Liver (tissue), 9 donors: ENCODE measurements around the gene PLCG2. TPM values are rescaled to one million over a fixed set of nuclear protein-coding genes. Genes with fewer than 3 reads are reported as not detected.

Experiments used
- DNase-seq: peaks from one replicate; pipeline ENCODE4 v3.0.0-alpha.2; 2017; ENCODE audit warnings: low spot score
- H3K27ac ChIP-seq, 2 donors: one replicate each; pipeline ENCODE4 v1.7.0; 2013; ENCODE audit warnings: inconsistent platforms in 2 of 2, low read length in 2 of 2, control low read depth in 1 of 2, low read depth in 1 of 2, mild to moderate bottlenecking in 1 of 2
- H3K27me3 ChIP-seq, 4 donors: one replicate each; pipeline versions ENCODE4 v1.6.1 to v1.7.0; 2013; ENCODE audit warnings: low read length in 3 of 4, inconsistent platforms in 1 of 4, mild to moderate bottlenecking in 1 of 4, moderate library complexity in 1 of 4; ENCODE audit not compliant: control insufficient read depth in 4 of 4, insufficient read depth in 4 of 4
- H3K36me3 ChIP-seq, 4 donors: one replicate each; pipeline versions ENCODE4 v1.6.1 to v1.7.0; 2013; ENCODE audit warnings: low read length in 3 of 4, mild to moderate bottlenecking in 3 of 4, low read depth in 1 of 4, moderate library complexity in 1 of 4; ENCODE audit not compliant: control insufficient read depth in 4 of 4, insufficient read depth in 3 of 4
- H3K4me1 ChIP-seq, 4 donors: one replicate each; pipeline versions ENCODE4 v1.6.1 to v1.7.0; 2013; ENCODE audit warnings: low read length in 3 of 4, mild to moderate bottlenecking in 3 of 4, moderate library complexity in 1 of 4; ENCODE audit not compliant: control insufficient read depth in 4 of 4, insufficient read depth in 4 of 4
- H3K4me3 ChIP-seq, 3 donors: one replicate each; pipeline versions ENCODE4 v1.6.1 to v1.7.0; 2013; ENCODE audit warnings: low read length in 3 of 3, control low read depth in 1 of 3, low read depth in 1 of 3, mild to moderate bottlenecking in 1 of 3
- H3K9ac ChIP-seq, 2 donors: one replicate each; pipeline ENCODE4 v1.7.0; 2013; ENCODE audit warnings: low read length in 2 of 2, mild to moderate bottlenecking in 2 of 2, moderate library complexity in 2 of 2, control low read depth in 1 of 2, low read depth in 1 of 2
- H3K9me3 ChIP-seq, 4 donors: one replicate each; pipeline versions ENCODE4 v1.6.1 to v1.7.0; 2013; ENCODE audit warnings: low read length in 3 of 4; ENCODE audit not compliant: control insufficient read depth in 4 of 4
- EGR1 ChIP-seq, 2 donors: IDR thresholded peaks; 2 replicates each; pipeline ENCODE4 v1.6.1; 2016 to 2018; ENCODE audit warnings: antibody characterized with exemption in 2 of 2, low read depth in 2 of 2
- FOXA2 ChIP-seq: IDR thresholded peaks from 2 replicates; pipeline ENCODE4 v1.6.1; 2016; ENCODE audit warnings: antibody characterized with exemption
- GABPA ChIP-seq, 2 donors: IDR thresholded peaks in 1 of 2; conservative IDR thresholded peaks in 1 of 2; 2 replicates each; pipeline ENCODE4 v1.6.1; 2016; ENCODE audit warnings: antibody characterized with exemption in 2 of 2, mild to moderate bottlenecking in 1 of 2, moderate library complexity in 1 of 2
- HNF4A ChIP-seq, 2 donors: conservative IDR thresholded peaks; 2 replicates each; pipeline ENCODE4 v1.6.1; 2016; ENCODE audit warnings: antibody characterized with exemption in 2 of 2, mild to moderate bottlenecking in 2 of 2
- HNF4G ChIP-seq: IDR thresholded peaks from 2 replicates; pipeline ENCODE4 v1.6.1; 2016; ENCODE audit warnings: antibody characterized with exemption
- JUND ChIP-seq, 2 donors: IDR thresholded peaks; 2 replicates each; pipeline ENCODE4 v1.6.1; 2016; ENCODE audit warnings: antibody characterized with exemption in 2 of 2
- NR2F2 ChIP-seq: IDR thresholded peaks from 2 replicates; pipeline ENCODE4 v1.6.1; 2016; ENCODE audit warnings: antibody characterized with exemption
- RAD21 ChIP-seq, 2 donors: IDR thresholded peaks; 2 replicates each; pipeline ENCODE4 v1.6.1; 2016; ENCODE audit warnings: antibody characterized with exemption in 2 of 2, mild to moderate bottlenecking in 2 of 2
- RXRA ChIP-seq, 2 donors: IDR thresholded peaks; 2 replicates each; pipeline ENCODE4 v1.6.1; 2017 to 2018; ENCODE audit warnings: antibody characterized with exemption in 2 of 2, mild to moderate bottlenecking in 1 of 2
- SP1 ChIP-seq: IDR thresholded peaks from 2 replicates; pipeline ENCODE4 v1.6.1; 2018; ENCODE audit warnings: antibody characterized with exemption, mild to moderate bottlenecking
- TAF1 ChIP-seq: conservative IDR thresholded peaks from 2 replicates; pipeline ENCODE4 v1.6.1; 2016; ENCODE audit warnings: antibody characterized with exemption, mild to moderate bottlenecking
- YY1 ChIP-seq: IDR thresholded peaks from 2 replicates; pipeline ENCODE4 v1.6.1; 2016; ENCODE audit warnings: antibody characterized with exemption, mild to moderate bottlenecking
- WGBS: extraction: QIAGEN DNeasy Blood & Tissue Kit; methylation state at CpG from one replicate; pipeline ENCODE4 v1.1.7; 2013; 5-methylcytosine and 5-hydroxymethylcytosine counted together
- polyA plus RNA-seq, 2 donors: library from polyadenylated mRNA; stranded (reverse) in 1 of 2; unstranded in 1 of 2; fragments of 200-250 nt in 1 of 2; fragments of >200 nt in 1 of 2; fragmentation: Nextera tagmentation in 1 of 2; extraction: Ambion mirVana in 1 of 2; gene quantifications; one replicate each; pipeline versions ENCODE4 v1.2.1 to v1.2.3, GENCODE V29; 2013 to 2015
- total RNA-seq, 2 donors: library from RNA; depleted of rRNA; stranded (reverse); fragments of >200 nt; gene quantifications; one replicate each; pipeline ENCODE4 v1.2.3, GENCODE V29; 2014
- TF ChIP-seq, protein P1 (sequence below): IDR thresholded peaks from 2 replicates; pipeline ENCODE4 v1.6.1; 2016; ENCODE audit warnings: antibody characterized with exemption
- TF ChIP-seq, protein P2 (sequence below): IDR thresholded peaks from 2 replicates; pipeline ENCODE4 v1.6.1; 2016; ENCODE audit warnings: antibody characterized with exemption, mild to moderate bottlenecking
- TF ChIP-seq, protein P3 (sequence below): IDR thresholded peaks from 2 replicates; pipeline ENCODE4 v1.6.1; 2016; ENCODE audit warnings: antibody characterized with exemption
- TF ChIP-seq, protein P4 (sequence below): IDR thresholded peaks from 2 replicates; pipeline ENCODE4 v1.6.1; 2016; ENCODE audit warnings: antibody characterized with exemption
- TF ChIP-seq, protein P5 (sequence below): fragments of 150-350 bp; IDR thresholded peaks from 2 replicates; pipeline ENCODE4 v1.5.1; 2017; ENCODE audit warnings: improper control_type of control experiment, low read depth, low read length; ENCODE audit not compliant: missing input control
- donor health status: healthy.
- donor health status: healthy.
- donor health status: healthy.
- donor health status: healthy.
- donor health status: healthy.

Gene PLCG2
- total and polyA plus RNA-seq, 4 donors, result 7.1 to 21.6 (median 15.8) TPM

DNA sequence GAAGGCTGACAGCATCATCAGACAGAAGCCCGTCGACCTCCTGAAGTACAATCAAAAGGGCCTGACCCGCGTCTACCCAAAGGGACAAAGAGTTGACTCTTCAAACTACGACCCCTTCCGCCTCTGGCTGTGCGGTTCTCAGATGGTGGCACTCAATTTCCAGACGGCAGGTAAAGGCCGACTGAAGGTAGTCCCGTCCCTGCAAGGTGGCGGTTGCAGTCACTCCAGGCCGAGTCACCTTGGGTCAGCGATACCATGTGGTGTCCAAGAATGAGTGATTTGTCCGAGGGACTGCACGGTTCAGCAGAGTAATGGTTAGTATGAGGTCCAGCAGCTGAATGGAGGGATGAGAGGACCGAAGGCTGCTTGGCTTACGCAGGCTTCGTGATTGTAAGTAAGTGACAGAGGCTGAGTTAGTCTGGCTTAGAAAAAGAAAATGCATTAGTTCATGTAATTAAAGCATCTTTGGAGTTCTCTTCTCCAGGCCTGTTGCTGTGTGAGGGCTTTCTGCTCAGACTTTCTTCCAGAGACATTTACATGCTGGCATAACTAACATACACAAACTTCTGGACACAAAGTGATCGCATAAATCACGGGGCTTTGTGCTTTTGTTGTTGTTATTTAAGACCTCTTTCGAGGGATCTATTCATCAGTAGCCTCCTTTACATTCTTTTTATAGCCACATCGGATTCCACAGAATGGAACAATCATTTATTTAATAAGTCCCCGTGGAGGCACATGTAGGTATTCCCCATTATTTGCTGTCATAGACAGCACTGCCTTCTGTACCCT lies 157.3 kb downstream of the PLCG2 start:
- WGBS, result 82% methylated on average over 23 of the region's 23 CpGs
- TF ChIP-seq, protein P1, sequence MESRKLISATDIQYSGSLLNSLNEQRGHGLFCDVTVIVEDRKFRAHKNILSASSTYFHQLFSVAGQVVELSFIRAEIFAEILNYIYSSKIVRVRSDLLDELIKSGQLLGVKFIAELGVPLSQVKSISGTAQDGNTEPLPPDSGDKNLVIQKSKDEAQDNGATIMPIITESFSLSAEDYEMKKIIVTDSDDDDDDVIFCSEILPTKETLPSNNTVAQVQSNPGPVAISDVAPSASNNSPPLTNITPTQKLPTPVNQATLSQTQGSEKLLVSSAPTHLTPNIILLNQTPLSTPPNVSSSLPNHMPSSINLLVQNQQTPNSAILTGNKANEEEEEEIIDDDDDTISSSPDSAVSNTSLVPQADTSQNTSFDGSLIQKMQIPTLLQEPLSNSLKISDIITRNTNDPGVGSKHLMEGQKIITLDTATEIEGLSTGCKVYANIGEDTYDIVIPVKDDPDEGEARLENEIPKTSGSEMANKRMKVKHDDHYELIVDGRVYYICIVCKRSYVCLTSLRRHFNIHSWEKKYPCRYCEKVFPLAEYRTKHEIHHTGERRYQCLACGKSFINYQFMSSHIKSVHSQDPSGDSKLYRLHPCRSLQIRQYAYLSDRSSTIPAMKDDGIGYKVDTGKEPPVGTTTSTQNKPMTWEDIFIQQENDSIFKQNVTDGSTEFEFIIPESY, result no peak
- TF ChIP-seq SP1 (no peak), NR2F2 (no peak)
- no peak for DNase-seq
- Histone ChIP-seq H3K27ac (no peak overlapping the region), H3K9ac (no peak overlapping the region), H3K27me3 (no peaks in the 10 kb centered on the region), H3K9me3 (no peaks in the 10 kb centered on the region), H3K4me3 (no peak overlapping the region), H3K4me1 (no peaks in the 10 kb centered on the region), H3K36me3 (peaks cover 0 to 60% (median 57%) of the 10 kb centered on the region in 4 donors)

DNA sequence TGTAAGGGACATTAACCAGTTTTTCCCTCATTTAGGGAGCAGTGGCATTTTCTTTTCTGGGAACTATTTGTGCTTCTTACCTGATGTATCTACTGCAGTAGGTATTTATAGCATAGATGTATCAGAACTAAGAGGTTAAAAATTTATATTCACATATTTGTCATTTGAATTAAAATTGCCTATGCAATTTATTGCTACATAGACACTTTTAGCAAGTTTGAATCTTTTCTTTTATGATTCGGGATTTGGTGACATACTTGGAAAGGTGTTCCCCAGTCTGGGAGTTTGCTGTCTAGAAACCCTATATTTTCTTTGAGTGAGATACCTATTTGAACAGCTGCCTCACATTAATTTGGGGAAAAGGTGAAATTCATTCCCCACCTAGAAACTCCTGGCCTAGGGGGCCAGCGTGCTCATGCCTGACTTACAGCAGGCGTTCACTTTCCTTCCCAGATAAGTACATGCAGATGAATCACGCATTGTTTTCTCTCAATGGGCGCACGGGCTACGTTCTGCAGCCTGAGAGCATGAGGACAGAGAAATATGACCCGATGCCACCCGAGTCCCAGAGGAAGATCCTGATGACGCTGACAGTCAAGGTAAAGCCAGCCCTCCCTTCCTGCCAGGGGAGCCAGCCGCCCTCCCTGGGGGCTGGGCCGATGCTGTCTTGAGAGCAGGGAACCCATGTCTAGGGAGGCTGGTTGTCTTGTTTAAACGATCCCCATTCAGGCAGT lies 158.4 kb downstream of the PLCG2 start:
- no peaks in the 10 kb centered on the region for H3K9me3 ChIP-seq
- no peak for TF ChIP-seq GABPA (IDR thresholded peaks at IDR 0.05 in 1 of 2, conservative IDR thresholded peaks at IDR 0.05 in 1 of 2)
- TF ChIP-seq HNF4A (conservative IDR thresholded peaks at IDR 0.05), result no peak
- TF ChIP-seq NR2F2, result no peak
- TF ChIP-seq, protein P2, sequence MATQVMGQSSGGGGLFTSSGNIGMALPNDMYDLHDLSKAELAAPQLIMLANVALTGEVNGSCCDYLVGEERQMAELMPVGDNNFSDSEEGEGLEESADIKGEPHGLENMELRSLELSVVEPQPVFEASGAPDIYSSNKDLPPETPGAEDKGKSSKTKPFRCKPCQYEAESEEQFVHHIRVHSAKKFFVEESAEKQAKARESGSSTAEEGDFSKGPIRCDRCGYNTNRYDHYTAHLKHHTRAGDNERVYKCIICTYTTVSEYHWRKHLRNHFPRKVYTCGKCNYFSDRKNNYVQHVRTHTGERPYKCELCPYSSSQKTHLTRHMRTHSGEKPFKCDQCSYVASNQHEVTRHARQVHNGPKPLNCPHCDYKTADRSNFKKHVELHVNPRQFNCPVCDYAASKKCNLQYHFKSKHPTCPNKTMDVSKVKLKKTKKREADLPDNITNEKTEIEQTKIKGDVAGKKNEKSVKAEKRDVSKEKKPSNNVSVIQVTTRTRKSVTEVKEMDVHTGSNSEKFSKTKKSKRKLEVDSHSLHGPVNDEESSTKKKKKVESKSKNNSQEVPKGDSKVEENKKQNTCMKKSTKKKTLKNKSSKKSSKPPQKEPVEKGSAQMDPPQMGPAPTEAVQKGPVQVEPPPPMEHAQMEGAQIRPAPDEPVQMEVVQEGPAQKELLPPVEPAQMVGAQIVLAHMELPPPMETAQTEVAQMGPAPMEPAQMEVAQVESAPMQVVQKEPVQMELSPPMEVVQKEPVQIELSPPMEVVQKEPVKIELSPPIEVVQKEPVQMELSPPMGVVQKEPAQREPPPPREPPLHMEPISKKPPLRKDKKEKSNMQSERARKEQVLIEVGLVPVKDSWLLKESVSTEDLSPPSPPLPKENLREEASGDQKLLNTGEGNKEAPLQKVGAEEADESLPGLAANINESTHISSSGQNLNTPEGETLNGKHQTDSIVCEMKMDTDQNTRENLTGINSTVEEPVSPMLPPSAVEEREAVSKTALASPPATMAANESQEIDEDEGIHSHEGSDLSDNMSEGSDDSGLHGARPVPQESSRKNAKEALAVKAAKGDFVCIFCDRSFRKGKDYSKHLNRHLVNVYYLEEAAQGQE, result no peak
- TF ChIP-seq SP1, result no peak
- TF ChIP-seq, protein P3, sequence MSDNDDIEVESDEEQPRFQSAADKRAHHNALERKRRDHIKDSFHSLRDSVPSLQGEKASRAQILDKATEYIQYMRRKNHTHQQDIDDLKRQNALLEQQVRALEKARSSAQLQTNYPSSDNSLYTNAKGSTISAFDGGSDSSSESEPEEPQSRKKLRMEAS, result no peak
- no peak for TF ChIP-seq RAD21 (IDR thresholded peaks at IDR 0.05)
- TF ChIP-seq HNF4G, result no peak
- TF ChIP-seq RXRA (IDR thresholded peaks at IDR 0.05), result no peak
- TF ChIP-seq EGR1 (IDR thresholded peaks at IDR 0.05; ENCODE audit: low read depth in 2 of 2), result no peak
- no peak for TF ChIP-seq TAF1
- TF ChIP-seq, protein P4, sequence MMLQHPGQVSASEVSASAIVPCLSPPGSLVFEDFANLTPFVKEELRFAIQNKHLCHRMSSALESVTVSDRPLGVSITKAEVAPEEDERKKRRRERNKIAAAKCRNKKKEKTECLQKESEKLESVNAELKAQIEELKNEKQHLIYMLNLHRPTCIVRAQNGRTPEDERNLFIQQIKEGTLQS, result no peak
- no peak for TF ChIP-seq FOXA2
- TF ChIP-seq, protein P5, sequence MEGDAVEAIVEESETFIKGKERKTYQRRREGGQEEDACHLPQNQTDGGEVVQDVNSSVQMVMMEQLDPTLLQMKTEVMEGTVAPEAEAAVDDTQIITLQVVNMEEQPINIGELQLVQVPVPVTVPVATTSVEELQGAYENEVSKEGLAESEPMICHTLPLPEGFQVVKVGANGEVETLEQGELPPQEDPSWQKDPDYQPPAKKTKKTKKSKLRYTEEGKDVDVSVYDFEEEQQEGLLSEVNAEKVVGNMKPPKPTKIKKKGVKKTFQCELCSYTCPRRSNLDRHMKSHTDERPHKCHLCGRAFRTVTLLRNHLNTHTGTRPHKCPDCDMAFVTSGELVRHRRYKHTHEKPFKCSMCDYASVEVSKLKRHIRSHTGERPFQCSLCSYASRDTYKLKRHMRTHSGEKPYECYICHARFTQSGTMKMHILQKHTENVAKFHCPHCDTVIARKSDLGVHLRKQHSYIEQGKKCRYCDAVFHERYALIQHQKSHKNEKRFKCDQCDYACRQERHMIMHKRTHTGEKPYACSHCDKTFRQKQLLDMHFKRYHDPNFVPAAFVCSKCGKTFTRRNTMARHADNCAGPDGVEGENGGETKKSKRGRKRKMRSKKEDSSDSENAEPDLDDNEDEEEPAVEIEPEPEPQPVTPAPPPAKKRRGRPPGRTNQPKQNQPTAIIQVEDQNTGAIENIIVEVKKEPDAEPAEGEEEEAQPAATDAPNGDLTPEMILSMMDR, result no peak
- TF ChIP-seq YY1, result no peak
- no peak for TF ChIP-seq JUND (IDR thresholded peaks at IDR 0.05)
- no peaks in the 10 kb centered on the region for H3K27me3 ChIP-seq
- no peaks in the 10 kb centered on the region for H3K4me1 ChIP-seq
- peaks cover 0 to 57% (median 51%) of the 10 kb centered on the region in 4 donors for H3K36me3 ChIP-seq
- no peak overlapping the region for H3K9ac ChIP-seq
- DNase-seq, result no peak
- 80% methylated on average over 13 of the region's 13 CpGs for WGBS
- no peak overlapping the region for H3K4me3 ChIP-seq
- no peak overlapping the region for H3K27ac ChIP-seq
